Activated CD8-positive, alpha-beta memory T cell treated with anti-CD3 and anti-CD28 coated beads, Interleukin-2, amount 50 U/mL, for 24 hours (primary cell): Measurements from ENCODE around the gene CYP2W1.

Experiments used
- DNase-seq: peaks from one replicate; pipeline ENCODE4 v3.0.0-alpha.2; 2020; ENCODE audit errors: extremely low read depth

The CYP2W1 gene

DNA sequence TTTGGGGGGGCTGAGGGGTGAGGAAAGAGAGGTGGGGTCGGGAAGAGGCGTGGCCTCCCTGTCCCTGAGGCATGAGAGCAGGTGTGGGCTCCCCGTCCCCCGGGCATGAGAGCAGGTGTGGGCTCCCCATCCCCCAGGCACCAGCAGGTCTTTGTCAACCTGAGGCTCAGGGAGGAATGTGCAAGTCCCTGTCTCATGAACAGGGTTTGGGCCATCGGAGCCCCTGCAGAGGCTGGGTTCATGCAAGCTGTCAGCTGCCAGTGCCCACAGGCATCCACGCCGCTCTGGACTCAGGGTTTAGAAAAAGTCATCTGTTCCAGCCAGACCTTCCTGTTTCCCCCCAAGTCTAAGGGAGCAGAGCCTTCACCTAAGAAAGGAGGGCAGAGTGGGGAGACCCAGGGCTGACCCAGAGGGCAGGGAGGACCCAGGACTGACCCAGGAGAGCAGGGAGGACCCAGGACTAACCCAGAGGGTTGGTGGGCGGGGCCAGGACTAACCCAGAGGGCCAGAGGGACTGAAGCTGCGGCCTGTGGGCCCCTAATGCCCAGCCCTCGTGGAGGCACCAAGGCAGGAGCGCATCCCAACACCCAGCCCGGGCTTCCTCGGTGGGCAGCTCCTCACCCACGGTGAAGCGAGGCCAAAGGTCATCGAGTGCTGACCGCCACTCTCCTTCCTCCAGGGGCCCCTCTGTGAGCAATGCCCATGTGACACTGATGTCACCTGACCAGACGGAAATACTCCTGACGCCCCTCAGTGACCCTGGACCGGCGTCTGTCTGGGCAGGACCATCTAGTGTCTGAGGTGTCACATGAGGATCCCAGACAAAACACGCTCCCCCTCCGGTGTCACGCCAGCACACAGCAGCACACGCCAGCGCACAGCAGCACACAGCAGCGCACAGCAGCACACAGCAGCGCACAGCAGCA, 32.5 kb downstream of the CYP2W1 start:
- no peak for DNase-seq

DNA sequence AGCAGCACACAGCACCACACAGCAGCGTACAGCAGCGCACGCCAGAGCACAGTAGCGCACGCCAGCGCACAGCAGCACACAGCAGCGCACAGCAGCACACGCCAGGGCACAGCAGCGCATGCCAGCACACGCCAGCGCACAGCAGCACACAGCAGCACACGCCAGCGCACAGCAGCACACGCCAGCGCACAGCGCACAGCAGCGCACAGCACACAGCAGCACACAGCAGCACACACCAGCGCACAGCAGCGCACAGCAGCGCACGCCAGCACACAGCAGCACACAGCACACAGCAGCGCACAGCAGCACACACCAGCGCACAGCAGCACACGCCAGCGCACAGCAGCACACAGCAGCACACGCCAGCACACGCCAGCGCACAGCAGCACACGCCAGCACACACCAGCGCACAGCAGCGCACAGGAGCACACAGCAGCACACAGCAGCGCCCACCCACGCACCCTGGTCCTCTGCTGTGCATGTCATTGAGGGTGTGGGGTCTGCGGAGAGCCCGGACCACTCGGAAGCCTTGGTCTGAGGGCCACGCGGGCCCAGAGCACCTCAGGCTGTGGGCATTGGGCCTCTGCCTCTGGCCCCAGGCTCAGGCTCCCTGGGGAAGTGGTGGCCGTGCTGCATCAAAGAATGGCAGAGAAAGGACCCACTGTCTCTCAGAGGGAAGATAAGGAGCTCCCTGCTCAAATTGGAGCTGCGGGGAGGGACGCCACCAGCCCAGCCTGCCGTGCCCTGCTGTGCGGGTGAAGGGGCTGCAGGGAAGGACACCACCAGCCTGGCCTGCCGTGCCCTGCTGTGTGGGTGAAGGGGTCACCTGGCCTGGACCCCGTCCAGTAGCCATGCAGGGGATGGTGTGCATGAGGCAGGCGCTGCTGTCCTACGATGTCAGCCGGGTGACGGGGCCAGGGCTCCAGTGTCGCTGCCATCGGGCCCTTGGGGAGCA, 33.9 kb downstream of the CYP2W1 start:
- DNase-seq, result no peak

DNA sequence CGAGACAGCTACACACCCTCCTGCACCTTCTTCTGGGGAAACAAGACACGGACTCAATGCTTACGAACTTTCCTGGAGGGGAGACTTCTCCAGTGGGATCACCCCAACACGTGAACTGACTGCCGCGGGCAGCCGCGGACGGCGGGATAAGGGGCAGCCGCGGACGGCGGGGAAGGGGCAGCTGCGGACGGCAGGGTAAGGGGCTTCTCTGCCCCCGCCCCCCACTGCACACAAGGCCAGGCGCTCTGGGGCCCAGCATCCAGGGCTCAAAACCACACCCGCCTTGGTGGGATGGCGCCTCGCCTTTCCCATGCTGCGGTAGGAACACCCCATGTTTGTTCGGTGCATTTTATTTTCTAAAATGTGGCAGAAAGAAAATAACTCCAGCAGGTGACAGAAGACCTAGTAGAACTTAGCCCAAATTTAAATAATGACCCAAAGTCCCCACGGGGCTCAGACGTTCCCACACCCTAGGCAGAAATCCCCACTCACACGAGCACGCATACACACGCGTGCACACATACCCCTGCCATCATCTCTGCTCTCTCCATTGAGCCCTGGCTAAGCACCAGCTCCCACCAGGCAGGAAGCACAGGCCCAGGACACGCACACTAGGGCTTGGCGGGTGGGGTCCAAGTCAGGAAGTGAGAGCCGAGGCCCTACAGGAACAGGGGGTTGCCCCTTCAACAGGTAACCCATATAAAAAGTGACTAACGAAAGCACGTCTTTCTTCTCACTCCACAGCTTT, 34.8 kb downstream of the CYP2W1 start:
- no peak for DNase-seq

DNA sequence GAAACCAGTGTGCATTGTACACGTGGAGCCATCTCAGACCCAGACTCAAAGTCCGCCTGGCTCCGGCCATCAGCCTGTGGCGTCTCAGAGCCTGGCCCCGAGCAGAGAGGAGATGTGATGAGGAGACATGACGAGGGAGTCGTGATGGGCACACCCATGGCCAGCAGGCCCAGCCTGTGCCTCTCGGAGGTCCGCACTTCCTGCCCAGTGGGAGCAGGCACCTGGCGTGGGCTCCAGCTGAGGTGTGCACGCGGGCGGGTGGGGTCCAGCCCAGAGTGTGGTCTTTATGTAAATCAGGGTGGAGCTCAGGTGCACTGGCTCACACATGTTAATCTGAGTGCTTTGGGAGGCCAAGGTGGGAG, 35.3 kb downstream of the CYP2W1 start:
- DNase-seq, result no peak

DNA sequence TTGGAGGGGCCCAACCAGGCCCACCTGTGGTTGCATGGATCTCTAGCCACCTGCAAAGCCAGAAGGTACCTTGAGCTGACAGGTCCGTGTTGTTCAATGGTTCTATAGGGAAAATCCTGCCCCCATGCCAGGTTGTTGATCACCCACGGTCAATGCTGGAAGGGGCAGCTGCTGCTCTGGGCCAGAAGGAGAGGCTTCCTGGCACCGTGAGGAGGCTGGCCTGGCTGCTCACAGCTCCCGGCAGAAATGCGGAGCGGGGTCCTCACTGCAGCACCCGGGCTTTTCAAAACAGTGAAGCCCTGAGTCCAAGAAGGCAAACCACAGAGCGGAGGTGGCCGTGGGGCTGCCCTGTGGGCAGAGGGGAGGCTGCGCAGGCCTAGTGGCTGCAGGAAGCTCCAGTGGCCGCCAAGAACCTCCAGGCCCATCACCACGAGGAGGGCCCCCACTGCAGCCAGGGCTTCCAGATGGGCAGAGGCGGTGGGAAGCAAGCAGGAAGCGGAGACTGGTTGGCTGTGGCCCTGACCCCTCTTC, 36.3 kb downstream of the CYP2W1 start:
- no peak for DNase-seq

DNA sequence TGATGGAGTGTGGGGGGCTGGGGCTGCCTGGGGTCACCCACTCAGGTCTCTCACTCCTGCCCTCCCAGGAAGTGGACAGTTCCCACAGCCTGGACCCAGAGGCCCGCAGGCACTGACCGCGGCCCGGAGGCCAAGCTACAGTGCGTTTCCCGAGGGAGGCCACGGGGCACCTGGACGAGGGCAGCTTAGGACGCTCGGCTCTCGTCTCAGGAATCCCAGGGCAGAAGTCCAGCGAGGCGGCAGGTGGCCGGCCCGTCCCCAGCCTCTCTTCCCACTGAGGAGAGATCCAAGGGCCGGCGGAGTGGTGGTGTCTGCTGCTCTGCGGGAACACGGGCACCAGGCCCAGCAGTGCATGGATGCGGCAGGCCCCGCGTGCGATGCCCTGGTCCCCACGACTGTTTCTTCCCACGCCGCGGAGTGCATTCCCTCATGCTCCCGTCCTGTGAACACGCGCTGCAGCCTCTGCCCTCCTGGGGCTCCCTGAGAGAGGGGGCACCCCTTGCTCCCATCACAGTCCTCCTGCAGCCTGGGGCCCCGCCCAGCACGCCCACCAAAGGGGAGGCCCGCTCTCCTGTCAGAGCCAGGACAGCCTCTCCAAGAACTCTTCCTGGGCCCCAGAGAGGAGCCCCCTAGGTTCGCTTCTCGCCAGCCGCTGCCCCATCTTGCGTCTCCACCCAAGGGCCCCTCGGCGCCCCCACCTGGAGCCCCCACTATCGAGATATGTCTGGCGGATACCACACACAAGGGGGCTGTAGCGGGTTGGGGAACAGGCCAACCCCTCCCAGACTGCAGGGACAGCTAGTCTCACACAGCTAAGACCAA, 37.0 kb downstream of the CYP2W1 start:
- no peak for DNase-seq

DNA sequence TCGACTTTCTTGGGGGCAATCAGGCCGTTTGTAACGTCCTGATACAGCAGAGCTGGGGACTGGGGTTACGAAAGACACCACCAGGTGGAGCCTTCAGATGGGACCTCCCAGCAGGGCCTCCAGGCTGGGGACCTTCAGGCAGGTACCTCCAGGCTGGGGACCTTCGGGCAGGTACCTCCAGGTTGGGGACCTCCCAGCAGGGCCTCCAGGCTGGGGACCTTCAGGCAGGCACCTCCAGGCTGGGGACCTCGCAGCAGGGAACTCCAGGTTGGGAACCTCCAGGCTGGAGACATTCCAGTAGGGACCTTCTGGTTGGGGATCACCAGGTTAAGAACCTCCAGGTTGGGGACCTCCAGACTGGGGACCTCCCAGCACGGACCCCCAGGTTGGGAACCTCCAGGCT, 37.9 kb downstream of the CYP2W1 start:
- no peak for DNase-seq

DNA sequence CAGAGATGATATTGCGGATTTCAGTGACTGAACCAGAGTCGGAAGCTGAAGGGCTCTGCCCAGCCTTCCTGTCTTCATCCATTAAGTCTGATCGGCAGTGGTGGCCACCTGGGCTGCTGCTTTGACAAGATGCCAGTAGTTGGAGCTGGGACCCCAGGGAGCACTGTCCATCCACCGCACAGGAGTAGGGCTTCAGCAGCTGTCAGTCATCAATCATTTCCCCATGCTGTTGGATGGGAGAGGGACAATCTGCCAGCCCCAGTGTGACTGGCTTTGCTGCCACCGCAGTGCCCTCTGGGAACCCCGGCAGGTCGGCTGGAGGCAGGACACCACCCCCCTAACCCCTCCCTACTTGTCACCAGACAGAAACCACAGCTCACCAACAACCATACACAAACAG, 38.4 kb downstream of the CYP2W1 start:
- no peak for DNase-seq

DNA sequence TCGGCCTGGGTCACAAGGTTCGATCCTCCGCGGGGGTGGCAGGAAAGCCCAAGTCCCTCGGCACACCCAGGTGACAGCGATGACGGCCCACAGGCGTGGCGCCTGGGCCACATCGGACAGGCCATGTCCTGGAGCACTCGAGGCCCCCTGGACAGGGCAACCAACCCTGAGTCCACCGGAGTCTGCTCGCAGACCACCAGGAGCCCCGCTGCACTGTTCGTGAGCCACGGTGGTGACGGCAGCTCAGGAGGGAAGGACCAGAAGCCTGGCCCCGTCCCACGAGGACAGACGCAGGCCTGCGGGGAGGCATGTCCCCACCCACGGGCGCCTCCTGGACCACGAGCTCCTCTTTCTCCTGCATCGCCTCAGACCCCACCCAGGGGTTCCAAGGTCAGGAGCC, 39.0 kb downstream of the CYP2W1 start:
- no peak for DNase-seq

DNA sequence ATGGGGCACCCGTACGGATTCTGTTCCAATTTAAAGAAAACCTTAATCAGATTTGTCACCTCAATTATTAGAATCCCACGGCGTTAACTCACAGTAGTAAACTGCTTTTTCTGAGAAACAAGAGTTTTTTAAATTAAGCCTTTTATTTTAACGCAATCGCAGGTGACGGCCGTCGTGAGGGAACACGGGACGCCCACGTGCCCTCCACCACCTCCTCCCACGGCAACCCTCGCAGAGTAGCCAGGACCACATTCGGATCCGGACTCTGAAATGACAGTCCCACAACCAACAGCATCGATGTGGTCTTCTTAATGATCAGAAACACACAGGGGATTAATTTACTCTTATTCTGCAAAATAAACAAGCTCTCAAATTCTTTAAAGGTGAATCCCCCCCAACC, 39.4 kb downstream of the CYP2W1 start:
- no peak for DNase-seq

DNA sequence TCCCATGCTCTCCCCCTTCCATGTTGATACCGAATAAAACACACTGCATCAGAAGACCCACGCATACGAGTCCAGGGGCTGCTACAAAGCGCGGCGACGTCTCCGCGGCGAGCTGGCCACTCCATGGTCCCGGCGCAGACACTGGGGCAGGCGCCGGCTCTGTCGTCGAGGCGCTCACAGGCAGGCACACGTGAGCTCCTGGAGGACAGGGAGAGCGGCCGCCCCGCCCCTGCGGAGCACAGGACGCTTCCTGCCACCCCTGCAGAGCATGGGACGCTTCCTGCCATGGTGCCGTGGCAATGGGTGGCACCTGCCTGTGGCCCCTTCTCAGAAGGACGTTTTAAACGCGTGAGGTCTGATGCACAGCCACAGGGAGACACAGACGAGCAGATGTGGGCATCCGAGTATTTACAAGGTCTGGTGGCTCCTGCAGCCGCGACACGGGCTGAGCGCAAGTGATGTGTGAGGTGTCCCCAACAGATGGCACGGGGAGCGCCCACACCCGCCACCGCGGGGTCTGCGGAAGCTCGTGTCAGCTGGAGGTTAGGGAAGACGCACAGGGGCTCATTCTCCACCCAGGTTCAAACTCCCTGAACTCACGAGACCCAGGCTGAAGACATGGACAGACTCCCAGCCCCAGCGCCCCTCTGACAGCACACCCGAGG, 40.0 kb downstream of the CYP2W1 start:
- no peak for DNase-seq

DNA sequence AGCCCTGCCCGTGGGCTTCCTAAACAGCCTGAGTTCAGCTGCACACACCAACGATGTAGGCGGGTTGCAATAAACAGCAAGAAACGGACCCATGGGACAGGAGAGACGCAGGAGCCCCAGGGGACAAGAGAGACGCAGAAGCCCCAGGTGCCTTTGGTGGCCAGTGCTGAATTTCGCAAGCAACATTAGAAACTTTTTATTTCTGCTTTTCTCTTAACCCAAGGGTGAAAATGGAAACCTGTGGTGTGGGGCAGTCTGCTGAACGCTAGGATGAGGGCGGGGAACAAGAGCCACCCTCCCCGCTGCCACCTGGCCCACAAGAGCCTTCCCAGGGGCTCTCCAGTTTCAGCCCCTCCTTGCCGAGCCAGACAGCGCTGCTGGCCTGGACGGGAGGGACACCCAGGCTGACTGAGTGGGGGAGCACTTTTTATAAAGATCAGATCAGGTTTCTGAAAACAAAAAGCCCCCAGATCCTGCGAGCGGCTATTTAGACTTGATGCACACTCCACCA, 41.4 kb downstream of the CYP2W1 start:
- DNase-seq, result no peak

DNA sequence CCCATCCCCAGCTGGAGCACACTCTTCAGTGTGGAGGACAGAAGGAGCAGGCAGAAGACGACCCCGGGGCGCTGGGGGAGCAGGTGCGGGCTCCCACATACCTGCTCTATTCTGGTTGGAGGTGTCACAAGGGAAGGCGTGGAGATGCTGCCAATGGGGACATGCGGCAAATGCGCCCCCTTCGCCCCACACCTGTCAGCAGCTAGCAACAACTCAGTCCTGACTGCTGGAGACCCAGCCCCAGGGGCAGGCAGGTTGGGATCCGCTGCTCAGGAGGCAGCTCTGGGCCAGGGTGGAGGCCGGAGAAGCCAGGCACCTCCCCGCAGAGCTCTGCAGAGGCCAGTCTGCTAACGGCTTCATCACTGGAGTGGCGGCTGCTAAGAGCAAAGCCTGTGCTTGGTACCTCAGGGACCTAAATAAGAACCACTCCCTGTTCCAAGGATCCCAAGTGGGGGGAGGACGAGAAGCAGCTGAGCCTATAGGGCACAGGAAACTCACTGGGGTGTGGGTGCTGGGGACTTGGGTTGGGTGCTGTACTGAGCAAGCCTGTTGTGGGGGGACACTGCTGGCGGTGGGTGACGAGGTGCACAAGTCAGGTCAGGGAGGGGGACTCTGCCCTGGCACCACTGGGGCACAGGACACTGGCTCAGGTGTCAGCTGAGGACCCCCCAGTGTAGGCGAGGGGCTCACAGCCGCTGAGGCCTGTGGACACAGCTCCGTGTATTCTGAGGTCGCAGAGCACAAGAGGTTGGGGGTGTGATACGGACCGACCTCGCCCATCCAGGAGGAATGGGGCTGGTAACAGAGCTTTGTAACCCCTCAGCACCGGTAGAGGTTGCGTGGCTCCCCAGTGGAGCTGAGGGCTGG, 42.1 kb downstream of the CYP2W1 start:
- no peak for DNase-seq

DNA sequence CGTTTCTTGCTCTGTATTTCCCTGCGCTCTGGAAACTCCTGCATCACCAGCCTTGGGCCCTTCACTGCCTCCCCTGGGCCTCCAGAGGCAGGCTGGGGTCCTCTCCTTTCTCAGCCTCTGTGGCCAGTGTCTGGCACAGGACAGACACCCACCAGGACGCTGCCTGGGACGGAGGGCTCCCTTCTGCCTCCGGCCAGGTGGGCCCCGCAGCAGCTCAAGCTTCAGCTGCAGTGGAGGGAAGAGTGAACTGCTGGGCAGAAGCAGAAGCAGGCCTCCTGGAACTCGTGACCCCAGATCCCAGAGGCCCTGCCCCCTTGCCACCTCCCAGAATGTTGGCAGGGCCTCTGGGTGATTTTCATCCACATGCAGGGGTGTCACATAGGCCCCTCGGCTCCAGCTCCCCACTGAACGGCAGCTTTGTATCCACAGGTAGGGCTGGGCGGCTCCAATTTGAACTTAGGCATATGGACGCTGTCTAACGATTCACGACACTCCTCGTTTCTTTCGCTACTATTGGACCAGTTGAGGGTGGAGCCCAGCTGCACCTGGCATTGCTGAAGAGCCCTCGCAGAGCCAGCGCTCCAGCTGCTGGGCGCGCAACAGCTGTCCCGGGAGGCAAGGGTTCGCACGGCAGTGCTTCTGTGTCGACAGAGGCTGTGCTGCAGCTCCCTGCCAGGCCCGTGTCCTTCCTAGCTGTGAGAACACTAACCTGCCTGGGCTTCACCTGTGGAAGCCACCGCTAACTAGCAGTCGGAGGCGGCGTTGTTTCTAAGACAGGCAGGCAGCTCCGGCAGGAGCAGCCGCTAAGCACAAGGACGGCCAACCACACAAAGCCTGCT, 43.0 kb downstream of the CYP2W1 start:
- no peak for DNase-seq

DNA sequence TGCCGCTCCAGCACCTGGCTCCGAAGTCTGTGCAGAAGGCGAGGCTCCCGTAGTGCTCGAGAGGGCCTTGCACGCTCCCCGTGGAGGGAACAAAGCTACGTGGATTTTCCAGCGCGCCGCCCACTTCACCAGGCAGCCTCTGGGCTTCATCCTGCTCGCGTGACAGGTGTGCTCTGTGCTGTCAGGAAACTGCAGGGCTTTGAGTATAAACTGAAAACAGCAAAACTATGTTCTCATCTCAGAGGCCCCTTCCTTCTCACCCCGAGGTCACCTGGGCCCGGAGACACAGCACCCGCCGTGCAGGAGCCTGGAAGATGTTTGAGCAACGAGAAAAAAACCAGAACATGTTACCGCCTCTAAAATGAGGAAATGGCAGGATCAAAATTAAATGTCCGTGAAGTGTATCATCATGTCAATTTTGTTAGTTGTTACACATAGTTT, 43.8 kb downstream of the CYP2W1 start:
- DNase-seq, result no peak

DNA sequence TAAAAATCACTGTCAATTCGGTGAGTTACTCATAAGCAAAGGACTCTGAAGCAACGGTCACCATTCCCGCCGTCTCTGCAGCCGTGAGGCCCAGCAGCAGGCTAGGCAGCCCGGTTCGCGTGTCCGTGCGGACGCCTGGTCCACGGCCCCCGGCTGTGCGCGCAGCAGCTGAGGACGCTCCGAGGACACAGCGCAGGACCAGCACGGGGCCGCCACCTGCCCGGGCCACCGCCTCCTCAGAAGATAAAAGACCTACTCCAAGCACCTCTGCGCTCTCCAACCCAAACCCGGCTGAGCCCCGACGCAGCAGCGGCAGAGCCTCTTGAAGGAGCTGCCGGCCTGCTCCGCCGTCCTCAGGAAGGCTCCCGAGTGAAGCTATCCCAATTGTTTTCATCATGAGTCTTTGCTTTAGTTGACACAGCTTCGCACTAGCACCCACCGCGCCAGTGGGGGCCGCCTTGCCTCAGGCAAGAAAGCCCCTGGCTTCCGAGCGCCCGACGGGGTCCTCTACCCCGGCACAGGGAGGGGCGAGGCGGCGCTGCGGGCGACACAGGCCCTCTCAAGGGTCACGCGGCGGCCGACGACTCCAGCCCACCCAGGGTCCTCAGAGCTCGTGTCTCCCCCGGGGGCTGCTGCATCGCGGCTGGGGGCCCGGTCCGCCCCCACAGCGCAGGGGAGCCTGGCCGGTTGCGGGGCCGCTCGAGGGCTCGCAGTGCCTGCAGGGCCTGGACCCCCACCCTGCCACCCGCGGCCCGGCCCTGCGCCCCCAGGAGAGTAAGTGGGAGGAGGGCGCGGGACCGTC, 44.5 kb downstream of the CYP2W1 start:
- DNase-seq, result no peak

DNA sequence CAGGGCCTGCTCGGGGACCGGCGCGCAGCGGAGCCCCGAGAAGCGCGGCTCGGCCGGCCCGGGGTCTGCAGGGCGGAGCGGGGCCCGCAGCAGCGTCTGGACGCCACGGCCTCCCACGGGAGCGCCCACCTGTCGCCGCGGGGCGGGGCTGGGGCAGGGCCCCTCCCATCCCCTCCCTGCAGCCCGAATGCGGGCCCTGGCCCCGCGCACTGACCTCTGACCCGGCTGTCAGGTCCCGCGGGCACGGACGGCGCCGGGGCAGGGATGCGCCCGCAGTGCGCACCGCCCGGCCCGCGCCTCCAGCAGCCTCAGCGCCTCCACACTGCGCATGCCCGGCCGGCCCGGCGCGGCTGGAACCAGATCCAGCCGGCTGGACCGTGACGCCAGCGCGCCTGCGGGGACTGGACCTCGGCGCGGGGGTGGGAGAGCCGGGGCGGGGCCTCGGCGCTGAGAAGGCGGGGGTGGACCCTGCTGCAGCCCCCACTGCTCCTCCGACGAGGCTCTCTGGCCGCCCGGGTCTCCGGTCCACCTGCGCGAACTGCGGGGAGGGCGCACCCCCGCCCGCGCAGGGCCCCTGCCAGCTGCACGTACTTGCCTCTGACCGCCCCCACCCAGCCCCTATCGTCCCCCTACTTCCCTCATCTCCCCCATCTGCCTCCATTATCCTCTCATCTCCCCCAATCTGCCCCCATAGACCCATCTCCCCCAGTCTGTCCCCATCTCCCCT, 45.2 kb downstream of the CYP2W1 start:
- peak; percentile 35 for DNase-seq
